Stimulated activated CD8-positive, alpha-beta memory T cell treated with anti-CD3 and anti-CD28 coated beads, Interleukin-7, amount 100 ng/mL, for 24 hours (primary cell): ENCODE measurements around the gene XAGE1B.
"Not testable (repeated sequence)": the region's sequence is repeated elsewhere in the genome, so short reads cannot be mapped to it uniquely, and the experiment has no call there.

Source experiments
- DNase-seq: peaks from one replicate; pipeline ENCODE4 v3.0.0-alpha.2; 2020; ENCODE audit warnings: low read depth

XAGE1B gene

DNA sequence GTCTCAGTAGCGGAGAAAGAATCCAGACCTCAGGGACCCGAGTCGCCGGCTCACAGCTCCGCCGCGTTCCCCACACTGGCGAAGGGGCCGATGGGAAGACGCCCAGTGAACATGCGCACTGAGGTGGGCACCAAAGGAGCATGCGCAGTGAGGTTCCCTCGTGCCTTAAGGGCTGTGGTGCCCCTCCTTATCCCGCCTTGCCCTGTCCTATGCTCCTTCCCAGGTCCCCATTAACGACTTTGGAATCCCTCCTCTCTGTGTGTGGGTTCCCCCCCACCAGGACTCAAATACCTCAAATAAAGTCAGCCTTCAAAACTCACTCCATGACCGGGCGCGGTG, at the start of gene XAGE1B:
Gene XAGE1B (minus strand): TSS at position 77 of the 339 bp plus-strand sequence. CDS start 1,536 bp downstream, outside the sequence.
- DNase-seq, result not testable (repeated sequence)

DNA sequence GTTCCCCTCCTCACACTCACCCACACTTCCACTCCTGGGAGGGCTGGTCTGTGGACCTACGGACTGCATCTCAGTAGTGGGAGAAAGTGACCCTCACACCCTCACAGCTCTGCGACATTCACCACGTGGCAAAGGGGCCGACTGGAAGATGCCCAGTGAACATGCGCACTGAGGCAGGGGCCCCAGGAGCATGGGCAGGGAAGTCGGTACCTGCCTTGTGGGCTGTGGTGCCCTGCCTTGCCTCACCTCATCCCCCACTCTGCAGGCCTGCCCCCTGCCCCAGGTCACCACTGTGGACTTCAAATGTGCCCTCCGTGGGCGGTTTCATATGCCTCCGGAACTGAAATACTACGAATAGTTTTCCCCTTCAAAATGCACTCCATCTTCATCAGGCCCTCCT, 46.2 kb upstream of the XAGE1B start:
- no peak for DNase-seq

DNA sequence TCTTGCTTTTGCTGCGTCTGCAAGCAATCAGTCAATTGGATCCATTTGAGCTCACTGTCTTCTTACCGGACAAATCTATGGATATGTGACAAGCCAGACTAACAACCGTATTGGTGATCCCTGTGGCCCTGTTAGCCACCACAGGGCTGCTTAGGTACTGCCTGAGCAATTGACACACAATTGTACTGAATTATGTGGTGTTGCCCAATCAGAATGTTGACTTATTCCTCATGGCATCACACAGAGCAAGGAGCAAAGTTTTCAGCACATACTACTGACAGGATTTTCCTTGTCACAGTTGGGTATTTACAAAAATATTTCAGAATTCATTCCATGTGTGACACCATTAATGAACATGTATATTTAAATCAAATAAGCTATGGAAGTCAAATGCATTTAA, 41.3 kb upstream of the XAGE1B start:
- no peak for DNase-seq

DNA sequence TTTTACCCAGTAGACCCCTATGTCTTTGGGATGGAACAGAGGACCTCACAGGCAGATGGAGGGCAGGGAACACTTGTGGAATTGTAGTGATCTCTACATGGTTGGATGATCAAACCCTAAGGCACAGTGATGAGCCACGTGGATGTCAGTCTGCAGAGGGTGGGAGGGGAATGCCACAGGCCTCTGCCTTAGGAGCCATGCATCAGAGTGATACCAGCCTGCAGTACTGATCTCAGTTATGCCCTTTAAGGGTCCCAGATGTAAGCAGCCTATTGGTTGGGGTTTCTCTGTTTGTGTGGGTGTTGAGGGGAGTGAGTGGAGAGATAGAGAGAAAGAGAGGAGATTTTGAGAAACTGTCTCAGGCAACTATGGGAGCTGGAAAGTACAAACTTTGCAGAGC, 39.9 kb upstream of the XAGE1B start:
- no peak for DNase-seq

DNA sequence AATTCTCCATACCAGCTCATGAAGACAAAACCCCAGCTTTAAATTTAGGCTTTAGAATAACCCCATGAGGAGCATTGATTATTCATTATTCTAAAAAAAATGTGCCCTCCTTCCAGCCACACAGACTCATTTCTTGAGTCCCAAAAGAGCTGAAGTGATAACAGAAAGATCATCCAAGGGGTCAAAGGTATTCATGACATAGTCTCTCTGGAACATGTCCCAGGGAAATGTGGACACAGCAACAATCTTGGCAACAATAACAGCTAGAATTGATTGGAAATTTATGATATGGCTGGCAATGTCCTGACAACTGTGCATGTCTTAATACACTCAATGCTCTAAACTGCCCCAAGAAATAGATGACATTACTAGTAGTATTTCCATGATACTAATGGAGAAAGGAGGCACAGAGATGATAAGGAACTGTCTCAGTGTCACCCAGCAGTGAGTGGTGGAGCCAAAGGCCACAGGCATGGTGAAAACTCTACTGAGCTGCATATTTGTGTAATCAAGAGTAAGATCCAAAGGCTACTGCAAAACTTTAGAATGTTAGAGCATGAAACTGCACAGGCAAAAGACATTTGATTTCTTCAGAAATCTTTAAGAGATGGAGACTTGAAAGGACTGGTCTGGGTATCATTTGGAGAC, 37.3 kb upstream of the XAGE1B start:
- DNase-seq, result no peak

DNA sequence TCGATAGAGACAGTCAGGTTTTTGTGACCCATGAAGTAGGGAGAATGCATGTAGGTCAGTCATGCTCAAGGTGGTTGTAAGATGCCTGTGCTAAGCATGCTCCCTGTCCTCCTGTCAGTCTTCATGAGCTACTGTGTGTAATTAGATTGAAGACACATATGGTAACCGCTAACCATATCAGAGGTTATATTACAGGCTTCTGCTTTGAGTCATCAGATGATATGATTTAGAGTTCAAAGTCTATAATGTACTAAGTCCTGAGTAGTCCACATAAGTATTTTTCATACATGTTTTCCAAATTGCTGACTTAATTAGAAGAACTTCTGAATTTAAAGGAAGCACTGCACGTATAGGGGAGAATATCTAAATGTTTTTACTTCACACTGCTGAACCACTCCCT, 31.9 kb upstream of the XAGE1B start:
- not testable (repeated sequence) for DNase-seq

- no peak for DNase-seq
Observed at GRCh38 chrX:52544147-52544840, 27.4 kb upstream of the XAGE1B start.

- no peak for DNase-seq
Observed at GRCh38 chrX:52542311-52542710, 25.4 kb upstream of the XAGE1B start.

DNA sequence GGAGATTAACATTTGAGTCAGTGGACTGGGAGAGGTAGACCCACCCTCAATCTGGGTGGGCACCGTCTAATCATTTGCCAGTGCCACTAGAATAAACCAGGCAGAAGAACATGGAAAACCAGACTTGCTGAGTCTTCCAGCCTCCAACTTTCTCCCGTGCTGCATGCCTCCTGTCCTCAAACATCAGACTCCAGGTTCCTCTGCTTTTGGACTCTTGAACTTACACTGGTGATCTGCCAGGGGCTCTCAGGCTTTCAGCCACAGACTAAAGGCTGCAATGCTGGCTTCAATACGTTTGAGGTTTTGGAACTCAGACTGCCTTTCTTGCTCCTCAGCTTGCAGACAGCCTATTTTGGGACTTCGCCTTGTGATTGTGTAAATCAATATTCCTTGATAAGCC, 24.2 kb upstream of the XAGE1B start:
- not testable (repeated sequence) for DNase-seq

- not testable (repeated sequence) for DNase-seq
Observed at GRCh38 chrX:52516110-52516986, 515 bp downstream of the XAGE1B start.

- not testable (repeated sequence) for DNase-seq
Observed at GRCh38 chrX:52511126-52511525, 5.7 kb downstream of the XAGE1B start.

- DNase-seq, result no peak
Observed at GRCh38 chrX:52509916-52510315, 6.9 kb downstream of the XAGE1B start.

- DNase-seq, result no peak
Observed at GRCh38 chrX:52507331-52507730, 9.5 kb downstream of the XAGE1B start.

DNA sequence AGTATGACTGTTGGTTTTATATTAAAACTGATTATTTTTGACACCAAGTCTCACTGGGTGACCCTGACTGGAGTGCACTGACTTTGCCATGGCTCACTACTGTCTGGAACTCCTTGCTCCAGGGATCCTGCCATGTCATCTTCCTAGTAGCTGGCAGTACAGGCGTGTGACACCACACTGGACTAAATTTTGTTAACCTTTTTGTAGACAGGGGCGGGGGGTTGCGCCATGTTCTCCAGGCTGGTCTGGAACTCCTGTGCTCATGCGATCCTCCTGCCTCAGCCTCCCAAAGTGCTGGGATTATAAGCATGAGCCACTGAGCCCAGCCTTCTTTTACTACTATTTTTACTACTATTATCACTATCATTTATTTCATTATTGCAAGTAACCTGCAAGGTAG, 12.3 kb downstream of the XAGE1B start:
- no peak for DNase-seq

GRCh38 chrX:52501362-52501761, 15.5 kb downstream of the XAGE1B start:
- not testable (repeated sequence) for DNase-seq

GRCh38 chrX:52496419-52496772, 20.5 kb downstream of the XAGE1B start:
- DNase-seq, result not testable (repeated sequence)

GRCh38 chrX:52495545-52496418, 21.1 kb downstream of the XAGE1B start, which contains the start of gene XAGE1A:
XAGE1A (plus strand) TSS chrX:52495808; CDS start chrX:52497362, 1,554 bp downstream.
- DNase-seq, result not testable (repeated sequence)

- not testable (repeated sequence) for DNase-seq
Observed at GRCh38 chrX:52471301-52471700, 45.6 kb downstream of the XAGE1B start.
